ENCODE data around the gene SLC39A11. TPM values are rescaled to one million over a fixed set of nuclear protein-coding genes. Genes with fewer than 3 reads are reported as not detected.

The SLC39A11 gene
- total and polyA plus RNA-seq, 2 of the 13 experiments (the other 11 are each of a cell fraction or from before 2014, with no cell fraction given): 17.2 to 31.5 TPM

GRCh38 chr17:72661116-72661944, 431.2 kb downstream of the SLC39A11 start (continued):
- peak; percentile 59 for TF ChIP-seq PAXIP1 (CRISPR knock-in tag; conservative IDR thresholded peaks at IDR 0.05)
- no peak for TF ChIP-seq ATF5 (CRISPR knock-in tag; IDR thresholded peaks at IDR 0.05; ENCODE audit: low read depth)
- no peak for TF ChIP-seq ZNF7 (CRISPR knock-in tag; IDR thresholded peaks at IDR 0.05)
- peak; percentile 80 for TF ChIP-seq GATAD2A (CRISPR knock-in tag; IDR thresholded peaks at IDR 0.05)
- TF ChIP-seq ZNF619 (CRISPR knock-in tag; IDR thresholded peaks at IDR 0.05): no peak
- 0 out of 2 replicates have a peak, but pooled peaks have one; percentile 57 for TF ChIP-seq ZFP41 (CRISPR knock-in tag; IDR thresholded peaks at IDR 0.05; ENCODE audit: borderline replicate concordance)
- no peak; the same call in 1 of the 2 replicates for TF ChIP-seq PHF20 (CRISPR knock-in tag; IDR thresholded peaks at IDR 0.05)
- TF ChIP-seq ARHGAP35 (CRISPR knock-in tag; IDR thresholded peaks at IDR 0.05; ENCODE audit: borderline replicate concordance): no peak
- TF ChIP-seq NR1H2 (CRISPR knock-in tag; IDR thresholded peaks at IDR 0.05; ENCODE audit: borderline replicate concordance, low read depth): no peak
- TF ChIP-seq ETS1 (CRISPR knock-in tag; IDR thresholded peaks at IDR 0.05): no peak
- no peak for TF ChIP-seq MAF1 (CRISPR knock-in tag; IDR thresholded peaks at IDR 0.05; ENCODE audit: borderline replicate concordance)
- TF ChIP-seq ATF7 (IDR thresholded peaks at IDR 0.05): peak; percentile 93
- TF ChIP-seq ATF7 (CRISPR knock-in tag; IDR thresholded peaks at IDR 0.05): peak; percentile 99
- peak; percentile 73; the same call in 1 of the 2 replicates for TF ChIP-seq HNF1B (CRISPR knock-in tag; IDR thresholded peaks at IDR 0.05)
- no peak for TF ChIP-seq THYN1 (CRISPR knock-in tag; IDR thresholded peaks at IDR 0.05; ENCODE audit: borderline replicate concordance, low read depth)
- no peak for TF ChIP-seq ZNF556 (CRISPR knock-in tag; IDR thresholded peaks at IDR 0.05; ENCODE audit: borderline replicate concordance)
- peak; percentile 72; the same call in 1 of the 2 replicates for TF ChIP-seq FOXP4 (CRISPR knock-in tag; IDR thresholded peaks at IDR 0.05)
- peak; percentile 88; the same call in 1 of the 2 replicates for TF ChIP-seq ZNF225 (CRISPR knock-in tag; IDR thresholded peaks at IDR 0.05)

All from HepG2 (cell line).